ENCODE data around the gene STEAP4.

DNA sequence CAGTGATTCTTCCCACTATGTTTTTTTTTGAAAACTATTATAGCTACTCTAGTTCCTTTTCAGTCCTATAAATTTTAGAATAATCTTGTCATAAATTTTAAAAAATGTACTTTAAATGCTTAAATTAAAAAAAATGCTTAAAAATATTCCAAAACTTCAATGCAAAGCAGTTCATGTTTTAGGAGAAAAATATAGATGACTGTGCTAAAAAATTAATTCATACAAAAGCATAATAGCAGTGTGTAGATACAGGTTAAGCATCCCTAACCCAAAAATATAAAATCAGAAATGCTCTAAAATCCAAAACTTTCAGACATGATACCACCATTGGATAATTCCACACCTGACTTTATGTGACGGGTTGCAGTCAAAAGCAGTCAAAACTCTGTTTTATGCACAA is 12.8 kb downstream of the STEAP4 start:
- TF ChIP-seq JUND (IDR thresholded peaks at IDR 0.05) (no peak), EP300 (IDR thresholded peaks at IDR 0.05; ENCODE audit: borderline replicate concordance in 1 of 2, low read depth in 1 of 2, low read length in 1 of 2) (no peak), POLR2AphosphoS5 (IDR thresholded peaks at IDR 0.05; ENCODE audit: low read depth, low read length) (no peak), ELF1 (IDR thresholded peaks at IDR 0.05) (no peak), CTCF (IDR thresholded peaks at IDR 0.05) (no peak), MAX (IDR thresholded peaks at IDR 0.05; ENCODE audit: low read depth) (no peak), EZH2phosphoT487 (IDR thresholded peaks at IDR 0.05; ENCODE audit: borderline replicate concordance, low read depth) (no peak), NRF1 (IDR thresholded peaks at IDR 0.05; ENCODE audit: low read depth, low read length) (no peak)
